Activated naive CD4-positive, alpha-beta T cell treated with anti-CD3 and anti-CD28 coated beads, Interleukin-2, amount 50 U/mL, for 72 hours (primary cell): Measurements from ENCODE around the gene THSD4. TPM values are rescaled to one million over a fixed set of nuclear protein-coding genes. Genes with fewer than 3 reads are reported as not detected.

Experiments used
- ATAC-seq, 2 donors: fragments of 150-1000 bp; cut with Tn5 transposase; 2 replicates each; pipeline ENCODE4 v1.10.0; 2021; ENCODE audit warnings: mild to moderate bottlenecking in 2 of 2, moderate library complexity in 2 of 2
- DNase-seq, 2 donors: peaks; one replicate each; pipeline ENCODE4 v3.0.0; 2021 to 2022; ENCODE audit warnings: low spot score in 2 of 2
- H3K27ac Mint-ChIP-seq, 2 donors: one replicate each; pipeline ENCODE4 v1.8.0; 2022; ENCODE audit warnings: mild to moderate bottlenecking in 2 of 2, mixed read lengths in 2 of 2
- H3K36me3 Mint-ChIP-seq, 2 donors: one replicate each; pipeline ENCODE4 v1.8.0; 2022; ENCODE audit warnings: mixed read lengths in 2 of 2
- H3K9me3 Mint-ChIP-seq, 2 donors: one replicate each; pipeline ENCODE4 v1.8.0; 2022; ENCODE audit warnings: mixed read lengths in 2 of 2
- total RNA-seq, 2 donors: library from RNA; stranded (reverse); gene quantifications; one replicate each; pipeline ENCODE4 v1.2.3, GENCODE V29; 2022

THSD4 gene
- total RNA-seq, 2 donors from 2014 or later: not detected

- DNase-seq: no peak
- Mint-ChIP-seq H3K27ac (no peak overlapping the region), H3K36me3 (no peaks in the 10 kb centered on the region), H3K9me3 (no peaks in the 10 kb centered on the region)
- ATAC-seq: no peak
These were observed 386.2 kb downstream of the THSD4 start for GRCh38 chr15:71501344-71502076.

- ATAC-seq (no peak), DNase-seq (no peak)
- no peaks in the 10 kb centered on the region for H3K36me3 Mint-ChIP-seq
- no peaks in the 10 kb centered on the region for H3K9me3 Mint-ChIP-seq
- H3K27ac Mint-ChIP-seq: no peak overlapping the region
These were observed 386.8 kb downstream of the THSD4 start for GRCh38 chr15:71502077-71502432.

GRCh38 chr15:71505962-71506361 is 390.7 kb downstream of the THSD4 start:
- no peaks in the 10 kb centered on the region for H3K36me3 Mint-ChIP-seq
- no peaks in the 10 kb centered on the region for H3K9me3 Mint-ChIP-seq
- DNase-seq (no peak), ATAC-seq (no peak)
- H3K27ac Mint-ChIP-seq: no peak overlapping the region

- no peaks in the 10 kb centered on the region for H3K36me3 Mint-ChIP-seq
- H3K9me3 Mint-ChIP-seq: no peaks in the 10 kb centered on the region
- no peak for DNase-seq
These were observed 391.7 kb downstream of the THSD4 start for GRCh38 chr15:71506946-71507345.

GRCh38 chr15:71508081-71508682 is 392.9 kb downstream of the THSD4 start:
- no peak overlapping the region for H3K27ac Mint-ChIP-seq
- ATAC-seq (no peak), DNase-seq (no peak)
- no peaks in the 10 kb centered on the region for H3K9me3 Mint-ChIP-seq
- no peaks in the 10 kb centered on the region for H3K36me3 Mint-ChIP-seq

More at GRCh38 chr15:71506946-71507345, 391.7 kb downstream of the THSD4 start:
- ATAC-seq: no peak
- H3K27ac Mint-ChIP-seq: no peak overlapping the region

- Mint-ChIP-seq H3K27ac (no peak overlapping the region), H3K36me3 (no peaks in the 10 kb centered on the region)
- ATAC-seq: no peak
These were observed 393.9 kb downstream of the THSD4 start for GRCh38 chr15:71509139-71509538.

GRCh38 chr15:71510763-71511162 is 395.5 kb downstream of the THSD4 start:
- DNase-seq (no peak), ATAC-seq (no peak)
- no peak overlapping the region for H3K27ac Mint-ChIP-seq
- no peaks in the 10 kb centered on the region for H3K36me3 Mint-ChIP-seq
- no peaks in the 10 kb centered on the region for H3K9me3 Mint-ChIP-seq

More at GRCh38 chr15:71509139-71509538, 393.9 kb downstream of the THSD4 start:
- no peaks in the 10 kb centered on the region for H3K9me3 Mint-ChIP-seq
- no peak for DNase-seq

- ATAC-seq (no peak), DNase-seq (no peak)
- Mint-ChIP-seq H3K27ac (no peak overlapping the region), H3K9me3 (no peaks in the 10 kb centered on the region), H3K36me3 (no peaks in the 10 kb centered on the region)
These were observed 396.8 kb downstream of the THSD4 start for GRCh38 chr15:71511796-71512681.

- H3K36me3 Mint-ChIP-seq: no peaks in the 10 kb centered on the region
- no peak overlapping the region for H3K27ac Mint-ChIP-seq
- DNase-seq: no peak
- no peak for ATAC-seq
- no peaks in the 10 kb centered on the region for H3K9me3 Mint-ChIP-seq
These were observed 397.4 kb downstream of the THSD4 start for GRCh38 chr15:71512682-71513006.

GRCh38 chr15:71515375-71516186 is 400.3 kb downstream of the THSD4 start:
- DNase-seq (no peak), ATAC-seq (no peak)
- Mint-ChIP-seq H3K9me3 (no peaks in the 10 kb centered on the region), H3K27ac (no peak overlapping the region), H3K36me3 (no peaks in the 10 kb centered on the region)

GRCh38 chr15:71517751-71518150 is 402.5 kb downstream of the THSD4 start:
- H3K9me3 Mint-ChIP-seq: no peaks in the 10 kb centered on the region
- no peak for ATAC-seq
- no peak for DNase-seq
- H3K27ac Mint-ChIP-seq: no peak overlapping the region
- H3K36me3 Mint-ChIP-seq: no peaks in the 10 kb centered on the region

- ATAC-seq (no peak), DNase-seq (no peak)
- Mint-ChIP-seq H3K9me3 (no peaks in the 10 kb centered on the region), H3K36me3 (no peaks in the 10 kb centered on the region), H3K27ac (no peak overlapping the region)
These were observed 403.4 kb downstream of the THSD4 start for GRCh38 chr15:71518661-71519060.

GRCh38 chr15:71526060-71526820 is 411.0 kb downstream of the THSD4 start:
- ATAC-seq (no peak), DNase-seq (no peak)
- Mint-ChIP-seq H3K9me3 (no peaks in the 10 kb centered on the region), H3K27ac (no peak overlapping the region), H3K36me3 (no peaks in the 10 kb centered on the region)

- Mint-ChIP-seq H3K27ac (no peak overlapping the region), H3K36me3 (no peaks in the 10 kb centered on the region), H3K9me3 (peaks cover 0 to 3% of the 10 kb centered on the region in 2 donors)
- ATAC-seq (no peak), DNase-seq (no peak)
These were observed 414.1 kb downstream of the THSD4 start for GRCh38 chr15:71529361-71529760.

GRCh38 chr15:71530116-71530515 is 414.8 kb downstream of the THSD4 start:
- H3K27ac Mint-ChIP-seq: no peak overlapping the region
- H3K9me3 Mint-ChIP-seq: peaks cover 0 to 3% of the 10 kb centered on the region in 2 donors
- H3K36me3 Mint-ChIP-seq: no peaks in the 10 kb centered on the region
- DNase-seq (no peak), ATAC-seq (no peak)

- ATAC-seq: no peak
- DNase-seq: no peak
- H3K27ac Mint-ChIP-seq: no peak overlapping the region
- no peaks in the 10 kb centered on the region for H3K36me3 Mint-ChIP-seq
- H3K9me3 Mint-ChIP-seq: peaks cover 0 to 3% of the 10 kb centered on the region in 2 donors
These were observed 417.7 kb downstream of the THSD4 start for GRCh38 chr15:71532994-71533393.
